GM10847 (cell line): ENCODE results near the gene PRRC2B.

Experiments
- POLR2A ChIP-seq: IDR thresholded peaks from 2 replicates; pipeline ENCODE4 v1.6.1; 2011; ENCODE audit not compliant: insufficient read length; ENCODE audit errors: extremely low read depth

The PRRC2B gene

DNA sequence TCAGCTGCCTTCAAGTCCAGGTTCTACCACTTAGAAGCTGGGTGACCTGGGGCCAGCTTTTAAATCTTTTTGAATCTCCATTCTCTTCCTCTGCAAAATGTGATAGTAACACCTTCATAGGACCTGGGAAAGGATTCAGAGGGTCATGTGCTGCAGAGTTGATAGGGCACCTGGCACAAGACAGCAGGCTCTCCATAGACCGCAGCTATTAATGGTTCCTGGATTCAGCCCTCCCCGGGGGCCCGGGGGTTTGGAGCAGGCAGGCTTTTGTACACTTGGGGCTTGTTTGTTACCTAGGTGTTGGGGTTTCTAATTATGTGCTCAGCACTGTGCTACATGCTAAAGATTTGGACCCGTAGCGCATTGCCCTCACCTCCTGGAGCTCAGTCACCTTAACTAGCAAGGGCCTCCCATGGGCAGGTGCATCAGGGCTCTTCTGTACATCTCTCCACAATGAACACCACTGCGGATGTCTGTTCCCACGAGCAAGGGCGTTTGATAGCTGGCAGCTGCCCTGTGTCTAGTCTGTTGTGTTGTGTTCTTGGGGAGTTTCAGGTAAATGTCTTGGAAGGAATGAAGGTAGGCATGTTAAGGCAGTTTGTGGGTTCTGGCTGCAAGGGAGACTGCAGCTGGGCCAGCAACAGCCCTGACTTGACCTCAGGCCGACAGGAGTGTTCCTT is 12.1 kb downstream of the PRRC2B start:
- TF ChIP-seq POLR2A = no peak

DNA sequence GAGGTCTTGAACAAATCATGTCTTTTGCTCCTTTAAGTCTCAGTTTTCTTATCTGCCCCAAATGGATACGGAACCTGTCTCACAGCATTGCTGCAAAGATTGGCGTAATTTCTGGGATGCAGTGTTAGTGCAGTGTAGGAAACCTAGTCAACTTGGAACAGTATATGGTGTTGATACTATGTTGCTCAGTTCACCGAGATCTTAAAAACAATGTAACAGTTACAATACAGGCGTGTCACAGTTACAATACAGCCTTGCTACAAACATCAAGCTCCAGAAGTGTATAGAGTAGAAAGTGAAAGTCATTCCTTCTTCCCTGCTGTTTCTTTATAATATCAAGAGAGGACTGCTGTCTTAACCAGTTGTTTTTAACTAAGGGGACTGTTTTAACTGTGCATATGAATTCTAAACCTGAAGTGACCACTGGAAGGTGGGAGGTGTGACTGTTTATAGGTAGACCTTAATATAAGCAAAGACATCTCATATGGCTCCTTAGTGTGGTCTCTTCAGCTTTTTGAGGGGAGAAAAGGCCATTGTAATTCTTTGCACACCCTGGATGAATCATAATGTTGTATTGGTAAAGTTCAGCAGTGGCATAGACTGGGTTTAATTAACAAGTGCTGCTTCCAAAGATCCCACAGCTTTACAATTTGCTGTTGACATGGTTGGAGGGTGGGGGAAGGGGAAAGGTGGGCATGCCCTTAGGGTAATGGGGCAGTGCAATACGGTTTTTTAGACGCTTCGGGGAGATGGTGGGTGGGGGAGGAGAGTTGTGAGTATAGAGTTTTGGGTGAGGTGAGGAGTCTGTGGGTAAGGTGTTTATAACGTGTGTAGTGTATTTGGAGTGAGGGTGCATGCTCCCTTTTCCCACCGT is 12.9 kb downstream of the PRRC2B start:
- TF ChIP-seq POLR2A = no peak

DNA sequence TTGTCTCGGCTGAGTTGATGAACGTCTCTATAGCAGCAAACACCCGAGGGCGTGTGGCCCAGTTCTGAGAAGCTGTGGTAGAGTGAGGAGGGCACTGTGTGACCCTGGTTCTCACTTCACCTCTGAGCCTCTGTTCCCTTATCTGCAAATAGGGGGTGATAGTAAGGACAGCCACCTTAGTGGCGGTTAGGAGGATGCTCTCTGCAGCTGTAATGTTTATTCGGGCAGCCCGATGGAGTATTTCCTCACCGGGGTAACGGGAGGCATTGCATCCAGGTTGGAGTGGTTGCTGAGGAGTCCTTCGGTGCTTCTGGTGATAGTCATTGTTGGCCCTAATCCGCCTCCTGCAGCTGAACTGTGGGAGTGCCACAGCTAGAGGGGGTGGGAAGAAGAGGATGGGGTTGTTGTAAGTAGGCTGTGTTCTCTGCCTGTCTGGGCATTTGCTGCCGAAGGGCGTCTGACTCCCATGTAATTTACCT is 13.9 kb downstream of the PRRC2B start:
- TF ChIP-seq POLR2A = no peak

DNA sequence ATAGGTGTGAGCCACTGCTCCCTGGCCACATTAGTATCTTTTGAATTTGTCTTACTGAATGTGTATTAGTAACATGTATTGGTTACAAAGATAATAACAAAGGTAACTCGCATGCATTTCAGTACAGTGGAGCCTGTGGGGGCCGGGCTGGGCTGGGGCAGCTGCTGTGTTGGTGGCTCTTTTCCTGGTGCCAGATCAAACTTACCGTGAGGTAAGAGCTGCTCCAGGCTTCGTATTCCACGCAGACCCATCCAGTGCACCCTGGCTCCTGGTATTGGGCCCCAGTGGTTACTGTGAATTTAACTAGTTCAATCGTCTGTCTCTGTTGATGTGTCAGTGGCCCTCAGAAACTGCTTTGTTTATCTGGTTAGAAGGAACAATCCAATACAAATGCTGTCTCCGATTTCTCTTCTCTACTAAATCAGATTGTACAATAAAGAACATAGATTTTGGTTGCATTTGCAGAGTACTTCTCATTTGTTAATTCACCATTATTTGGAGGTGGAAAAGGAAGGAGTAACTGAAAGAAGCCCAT is 15.6 kb downstream of the PRRC2B start:
- no peak for TF ChIP-seq POLR2A

DNA sequence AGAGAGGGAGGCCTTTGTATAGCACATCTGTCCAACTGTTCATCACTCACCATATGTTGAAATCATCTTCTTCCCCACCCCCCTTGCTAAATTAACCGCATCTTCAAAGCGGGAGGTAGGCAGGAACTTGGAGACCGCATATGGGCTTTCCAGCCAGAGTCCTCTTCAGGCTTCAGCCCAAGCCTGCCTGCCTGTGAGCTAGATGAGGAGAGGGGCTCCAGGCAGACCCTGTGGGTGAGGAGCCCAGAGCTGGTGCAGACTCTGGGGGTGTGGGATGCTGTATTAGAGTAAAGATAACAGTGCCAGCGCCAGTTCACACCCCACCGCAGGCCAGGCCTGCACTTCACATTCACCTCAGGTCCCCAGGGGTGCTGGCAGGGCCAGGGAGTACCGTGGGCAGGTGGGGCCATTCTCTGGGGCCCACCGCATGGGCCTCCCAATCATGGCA is 16.2 kb downstream of the PRRC2B start:
- TF ChIP-seq POLR2A = no peak

DNA sequence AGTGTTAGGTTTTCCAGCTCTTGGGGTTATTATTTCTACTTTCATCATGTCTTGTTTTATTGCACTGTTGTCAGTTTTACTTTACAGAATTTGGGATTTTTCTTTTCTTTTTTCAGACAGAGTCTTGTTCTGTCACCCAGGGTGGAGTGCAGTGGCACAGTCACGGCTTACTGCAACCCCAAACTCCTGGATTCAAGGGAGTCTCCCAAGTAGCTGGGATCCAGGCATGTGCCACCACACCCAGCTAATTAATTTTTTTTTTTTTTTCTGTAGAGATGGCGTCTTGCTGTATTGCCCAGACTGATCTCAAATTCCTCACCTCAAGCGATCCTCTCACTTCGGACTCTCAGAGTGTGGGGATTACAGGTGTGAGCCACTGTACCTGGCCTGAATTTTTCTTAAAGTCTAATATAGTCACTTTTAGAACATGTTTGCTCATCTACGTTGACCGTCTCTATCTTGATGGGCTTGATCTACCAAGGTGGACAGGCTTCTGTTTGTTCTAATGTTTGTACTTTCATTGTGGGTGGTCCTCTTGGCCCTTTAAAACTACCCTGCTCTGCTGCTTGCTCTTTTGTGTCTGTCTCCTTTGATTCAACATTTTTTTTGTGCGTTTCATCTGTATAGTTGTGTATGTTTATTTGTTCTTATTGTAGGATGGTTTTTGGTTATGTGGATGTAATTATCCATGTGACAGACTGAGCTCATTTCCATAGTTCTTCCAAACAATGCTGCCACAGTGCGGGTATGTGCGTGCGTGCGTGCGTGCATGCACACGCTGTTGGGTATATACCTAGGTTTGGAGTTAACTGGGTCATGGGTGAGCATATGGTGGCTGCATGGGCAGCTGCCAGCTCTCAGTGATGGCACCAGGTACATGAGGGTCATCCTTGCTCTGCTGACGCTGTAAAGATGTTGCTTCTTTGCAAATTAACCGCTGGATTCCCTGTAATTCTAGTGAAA is 18.1 kb downstream of the PRRC2B start:
- no peak for TF ChIP-seq POLR2A

DNA sequence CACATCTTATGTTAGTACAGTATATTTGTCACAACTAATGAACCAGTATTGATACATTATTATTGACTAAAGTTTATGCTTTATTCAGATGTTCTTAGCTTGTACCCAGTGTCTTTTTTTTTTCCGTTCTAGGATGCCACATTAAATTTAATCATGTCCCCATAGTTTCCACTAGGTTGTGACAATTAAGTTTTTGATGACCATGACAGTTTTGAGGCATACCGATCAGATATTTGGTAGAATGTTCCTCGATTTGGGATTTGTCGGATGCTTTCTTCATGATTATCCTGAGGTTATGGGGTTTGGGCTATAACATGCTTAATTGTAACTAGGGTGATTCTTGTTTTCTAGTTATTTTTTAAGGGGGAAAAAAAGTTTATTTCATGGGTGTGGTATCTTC is 22.6 kb downstream of the PRRC2B start:
- no peak for TF ChIP-seq POLR2A

DNA sequence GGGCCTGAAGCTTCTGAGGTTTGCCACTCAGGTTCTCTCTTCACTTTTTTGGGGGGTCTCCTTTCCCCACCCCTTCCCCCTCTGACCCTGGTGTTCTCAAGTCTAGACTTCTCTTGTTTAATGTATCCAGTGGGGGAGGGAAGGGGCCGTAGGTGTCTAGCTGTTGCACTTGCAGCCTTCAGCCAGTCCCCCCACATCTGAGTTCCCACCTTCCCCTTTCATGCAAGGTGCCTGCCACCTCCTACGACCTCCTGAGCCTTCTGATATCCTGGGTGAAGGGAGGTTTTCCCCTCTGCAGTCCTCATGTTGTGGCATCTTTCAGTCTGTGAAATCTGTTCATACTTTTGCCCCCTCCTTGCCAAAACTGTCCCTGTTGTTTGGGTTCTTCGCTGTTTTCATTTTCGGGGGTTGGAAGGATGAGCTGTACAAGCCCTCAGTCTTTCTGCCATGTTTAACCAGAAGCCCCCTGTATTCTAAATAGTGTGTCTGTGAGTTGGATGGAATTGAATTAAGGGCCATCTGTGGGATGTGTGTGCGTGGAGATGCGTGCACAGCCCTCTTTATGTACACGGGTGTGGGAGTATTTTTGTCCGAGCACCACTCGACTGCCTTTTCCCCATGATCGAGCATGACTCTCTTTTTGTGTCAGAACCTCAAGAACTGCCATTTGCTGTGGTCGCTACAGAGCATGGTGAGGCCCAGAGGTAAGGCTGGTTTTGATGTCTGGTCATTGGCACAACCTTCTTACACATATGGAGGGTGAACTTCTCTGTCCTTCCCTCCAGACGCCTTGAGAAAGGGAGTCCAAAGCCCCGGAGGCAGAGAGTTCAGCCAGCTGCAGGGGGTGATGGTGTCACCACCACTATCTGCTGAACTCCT is 23.6 kb downstream of the PRRC2B start:
- TF ChIP-seq POLR2A = no peak

DNA sequence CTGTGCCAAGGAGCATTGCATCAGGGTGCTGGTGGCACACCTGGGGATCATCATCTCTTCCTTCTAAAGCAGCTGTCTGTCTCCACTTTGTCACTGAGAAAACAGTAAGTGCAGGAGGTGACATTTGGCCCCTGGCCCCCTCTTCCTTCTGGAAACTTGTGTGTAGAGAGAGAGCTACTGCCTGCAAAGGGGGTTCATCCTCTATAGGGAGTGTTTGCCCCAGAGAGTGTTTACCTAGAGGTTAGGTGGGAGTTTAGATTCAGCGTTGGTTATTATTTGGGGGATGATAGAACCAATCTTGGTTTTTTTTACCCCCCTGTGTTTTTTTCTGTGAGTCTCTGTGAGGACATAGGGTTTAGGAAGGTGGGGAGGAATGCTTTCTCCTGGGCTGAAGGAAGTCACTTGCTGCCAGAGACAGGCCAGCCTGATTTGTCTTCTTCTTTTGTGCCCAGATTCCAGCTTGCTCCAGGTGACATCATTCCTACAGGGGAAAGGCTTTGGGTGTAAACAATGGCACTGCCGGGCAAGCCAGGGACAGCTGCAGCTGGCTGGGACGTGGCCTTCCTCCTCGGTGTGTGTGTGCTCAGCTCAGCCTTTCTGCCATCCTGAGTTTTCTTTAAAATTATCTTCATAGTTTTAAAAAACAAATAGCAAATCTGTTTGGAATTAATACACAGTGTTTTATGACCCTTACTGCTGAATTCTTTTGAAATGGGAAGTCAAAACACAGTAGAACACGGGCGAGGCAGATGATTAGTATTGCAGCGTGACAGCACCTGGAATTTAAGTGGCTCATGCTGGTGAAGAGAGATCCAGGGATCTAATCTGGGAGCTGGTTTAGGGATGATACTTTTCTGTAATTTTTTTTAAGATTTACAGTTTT is 24.5 kb downstream of the PRRC2B start:
- TF ChIP-seq POLR2A = no peak

DNA sequence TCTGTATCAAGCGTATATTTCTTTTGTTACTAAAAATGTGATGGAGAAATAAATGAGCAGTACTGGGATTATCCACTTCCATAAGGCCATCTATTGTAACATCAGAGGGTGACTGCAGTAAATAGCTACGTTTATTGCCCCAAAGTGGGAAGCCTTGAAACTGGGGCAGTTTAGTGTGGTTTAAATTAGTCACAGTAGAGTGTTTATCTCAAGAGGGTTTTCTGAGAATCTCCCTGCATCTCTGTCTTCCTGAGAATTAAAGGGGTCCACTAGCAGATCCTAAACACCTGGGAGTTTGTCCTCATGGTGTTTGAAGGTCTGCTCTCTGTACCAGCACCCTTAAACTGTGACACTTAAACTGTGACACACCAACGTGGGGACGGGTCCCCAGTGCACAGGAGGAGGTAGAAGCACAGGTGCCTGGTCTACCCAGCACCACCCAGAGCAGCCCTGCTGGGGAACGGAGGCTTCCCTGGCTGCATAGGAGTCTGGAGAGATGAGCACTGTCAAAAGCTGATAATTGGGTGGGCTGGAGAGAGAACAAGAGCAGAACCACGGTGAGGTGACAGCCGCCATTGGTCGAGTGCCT is 25.2 kb downstream of the PRRC2B start:
- TF ChIP-seq POLR2A = no peak

DNA sequence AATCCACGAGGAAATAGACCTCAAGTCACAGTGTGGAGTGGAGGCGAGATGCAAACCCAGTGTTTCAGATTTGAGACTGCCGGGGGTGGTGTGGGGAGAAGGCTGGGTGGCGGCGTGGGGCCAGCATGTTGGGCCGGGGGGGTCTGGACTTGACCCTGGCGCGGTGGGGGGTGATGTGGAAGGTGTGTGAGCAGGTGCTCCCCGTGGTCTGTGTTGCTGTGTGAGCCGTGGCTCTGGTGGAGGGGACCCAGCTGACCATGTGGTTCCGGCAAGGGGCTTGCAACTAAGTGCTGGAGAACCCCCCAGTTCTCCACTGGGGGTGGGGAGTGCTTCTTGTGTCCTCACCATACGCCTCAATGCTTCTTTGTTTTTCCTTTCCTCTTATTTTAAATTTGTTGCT is 25.8 kb downstream of the PRRC2B start:
- TF ChIP-seq POLR2A = no peak

DNA sequence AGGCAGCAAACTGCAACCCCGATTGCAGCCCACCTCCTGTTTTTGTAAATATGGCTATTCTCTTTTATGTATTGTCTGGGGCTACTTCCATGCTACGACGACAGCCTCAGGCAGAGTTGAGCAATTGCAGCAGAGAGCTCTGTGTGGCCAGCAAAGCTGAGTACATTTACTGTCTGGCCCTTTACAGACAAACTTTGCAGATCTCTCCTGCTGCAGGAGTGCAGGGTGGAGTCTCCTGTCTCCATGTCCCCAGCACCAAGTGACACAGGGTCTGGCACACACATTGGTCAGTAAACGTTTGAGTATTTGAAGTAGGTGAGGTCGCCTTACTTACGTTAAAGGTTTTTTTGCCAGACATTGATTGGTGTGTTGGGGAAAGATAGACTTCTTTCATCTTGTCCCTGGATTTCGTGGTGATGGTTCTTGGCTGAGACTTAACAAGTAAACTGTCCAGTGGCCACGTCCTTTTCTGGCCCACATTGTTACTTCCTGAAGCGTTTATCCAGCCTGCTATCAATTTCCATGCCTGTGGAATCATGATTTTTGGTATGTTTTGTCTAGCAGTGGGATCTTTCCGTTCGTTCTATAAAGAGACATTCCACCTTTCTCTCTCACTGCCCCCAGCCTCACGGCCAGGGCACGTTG is 27.2 kb downstream of the PRRC2B start:
- no peak for TF ChIP-seq POLR2A

DNA sequence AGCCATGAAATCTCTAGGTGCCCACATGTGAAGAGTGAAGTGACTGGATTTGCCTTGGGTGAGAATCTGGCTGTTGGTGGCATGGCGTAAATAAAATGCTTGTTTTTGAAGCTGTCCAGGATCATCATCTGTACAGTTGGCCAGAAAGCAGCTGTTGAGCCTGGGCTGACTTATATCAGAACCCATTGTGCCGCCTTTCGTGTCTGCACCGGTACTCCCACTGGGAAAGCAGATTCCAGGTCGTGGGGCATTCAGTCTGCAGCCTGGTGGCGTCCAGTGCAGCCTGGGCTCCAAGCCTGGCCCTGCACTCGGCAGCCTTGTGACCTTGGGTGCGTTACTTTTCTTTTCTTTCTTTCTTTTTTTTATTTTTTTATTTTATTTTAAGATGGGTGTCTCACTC is 27.8 kb downstream of the PRRC2B start:
- no peak for TF ChIP-seq POLR2A
